ENCODE data around the gene DYNC1I2.
"Not testable (repeated sequence)": the region's sequence is repeated elsewhere in the genome, so short reads cannot be mapped to it uniquely, and the experiment has no call there.

Gene DYNC1I2

DNA sequence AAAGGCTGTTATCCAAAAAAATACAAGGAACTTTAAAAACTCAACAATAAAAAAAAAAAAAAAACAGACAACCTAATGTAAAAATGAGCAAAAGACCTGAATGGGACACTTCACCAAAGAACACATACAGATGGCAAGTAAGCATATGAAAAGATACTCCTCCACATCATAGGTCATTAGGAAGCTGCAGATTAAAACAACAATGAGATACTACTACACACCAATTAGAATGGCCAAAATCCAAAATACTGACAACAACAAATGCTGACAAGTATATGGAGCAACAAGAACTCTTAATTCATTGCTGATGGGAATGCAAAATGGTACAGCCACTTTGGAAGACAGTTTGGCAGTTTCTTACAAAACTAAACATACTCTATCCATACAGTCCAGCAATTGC, 84.2 kb downstream of the DYNC1I2 start:
- DNase-seq (ENCODE audit: low read depth): no peak
- no peak overlapping the region for H3K4me3 ChIP-seq (ENCODE audit: control insufficient read depth, low read depth, low read length)
- TF ChIP-seq CTCF (conservative IDR thresholded peaks at IDR 0.05; ENCODE audit: control insufficient read depth, insufficient read depth, low read depth, low read length): no peak

- H3K4me3 ChIP-seq (ENCODE audit: control insufficient read depth, low read depth, low read length): no peak overlapping the region
- TF ChIP-seq CTCF (conservative IDR thresholded peaks at IDR 0.05; ENCODE audit: control insufficient read depth, insufficient read depth, low read depth, low read length): no peak
- no peak for DNase-seq (ENCODE audit: low read depth)
Measured at GRCh38 chr2:171772373-171772772, 85.1 kb downstream of the DYNC1I2 start.

- DNase-seq (ENCODE audit: low read depth); H3K4me3 ChIP-seq (ENCODE audit: control insufficient read depth, low read depth, low read length): not testable (repeated sequence)
Measured at GRCh38 chr2:171774581-171774980, 87.3 kb downstream of the DYNC1I2 start.

- no peak overlapping the region for H3K4me3 ChIP-seq (ENCODE audit: control insufficient read depth, low read depth, low read length)
- DNase-seq (ENCODE audit: low read depth): no peak
- TF ChIP-seq CTCF (conservative IDR thresholded peaks at IDR 0.05; ENCODE audit: control insufficient read depth, insufficient read depth, low read depth, low read length): no peak
Measured at GRCh38 chr2:171778515-171778914, 91.2 kb downstream of the DYNC1I2 start.

GRCh38 chr2:171785450-171785849, 98.2 kb downstream of the DYNC1I2 start:
- no peak overlapping the region for H3K4me3 ChIP-seq (ENCODE audit: control insufficient read depth, low read depth, low read length)
- no peak for DNase-seq (ENCODE audit: low read depth)
- TF ChIP-seq CTCF (conservative IDR thresholded peaks at IDR 0.05; ENCODE audit: control insufficient read depth, insufficient read depth, low read depth, low read length): no peak

DNA sequence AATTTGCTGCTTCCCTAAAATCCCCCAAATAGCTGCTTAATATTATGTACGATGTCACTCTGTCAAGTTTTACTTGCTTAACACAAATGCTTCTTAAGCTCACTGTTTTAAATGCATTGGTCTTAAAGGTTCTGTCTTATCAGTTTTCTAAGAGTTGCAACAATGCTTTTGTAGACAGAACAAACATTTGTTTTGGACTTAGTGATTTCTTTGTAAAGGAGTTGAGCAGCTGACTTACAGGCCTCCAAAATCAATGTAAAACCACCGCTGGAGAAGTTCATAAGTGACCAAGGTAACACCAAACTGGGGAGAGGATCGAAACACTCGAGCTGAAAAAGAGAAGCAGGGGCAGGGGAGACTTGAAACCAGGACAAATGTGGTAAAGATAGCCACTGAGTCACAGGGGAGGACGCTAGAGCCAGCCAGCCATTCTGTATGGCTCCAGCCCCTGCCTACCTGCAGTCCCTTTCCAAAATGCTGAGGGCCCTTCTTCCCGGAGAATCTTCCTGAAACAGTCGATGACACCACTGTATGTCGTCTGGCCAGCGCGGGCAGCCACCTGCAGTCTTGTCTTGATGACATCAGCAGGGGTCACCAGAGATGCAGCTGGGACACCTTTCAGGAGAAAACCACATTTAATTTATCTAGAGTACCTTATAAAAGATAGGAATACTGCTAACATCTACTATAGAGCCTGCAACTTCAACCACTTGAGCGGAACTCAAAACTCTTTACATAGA, 100.2 kb downstream of the DYNC1I2 start:
- no peak overlapping the region for H3K4me3 ChIP-seq (ENCODE audit: control insufficient read depth, low read depth, low read length)
- TF ChIP-seq CTCF (conservative IDR thresholded peaks at IDR 0.05; ENCODE audit: control insufficient read depth, insufficient read depth, low read depth, low read length): no peak
- DNase-seq (ENCODE audit: low read depth): no peak

DNA sequence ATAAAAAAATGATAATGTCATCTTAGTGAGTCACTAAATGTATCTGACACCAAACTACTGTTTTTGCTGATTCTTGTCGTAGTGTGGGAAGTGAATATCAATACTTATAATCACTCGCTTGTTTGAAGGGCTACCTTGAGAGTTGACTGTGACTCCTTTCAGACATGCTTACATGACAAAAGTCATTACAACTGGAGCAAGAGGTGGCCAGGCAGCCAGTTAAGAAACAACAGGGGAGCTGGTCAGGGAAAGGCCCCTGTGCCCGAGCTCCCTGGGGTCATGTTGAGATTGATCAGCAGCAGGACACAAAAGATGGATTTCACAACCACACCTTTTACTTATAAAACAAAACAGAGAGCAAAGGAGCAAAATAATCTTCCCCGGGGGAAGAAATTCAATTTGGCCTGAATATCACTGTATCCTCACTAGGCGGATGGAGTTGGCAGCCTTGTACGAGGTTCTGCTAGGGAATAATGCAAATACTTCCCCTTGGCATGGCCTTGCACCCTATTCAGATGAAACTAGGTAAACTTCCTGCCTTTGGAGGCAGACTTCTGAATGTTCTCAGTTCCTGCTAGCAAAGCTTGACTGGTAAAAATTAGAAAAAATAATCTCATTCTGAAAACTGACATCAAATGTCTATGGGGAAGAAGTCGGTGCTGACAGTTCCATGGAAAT, 101.2 kb downstream of the DYNC1I2 start:
- no peak for DNase-seq (ENCODE audit: low read depth)
- no peak for TF ChIP-seq CTCF (conservative IDR thresholded peaks at IDR 0.05; ENCODE audit: control insufficient read depth, insufficient read depth, low read depth, low read length)
- no peak overlapping the region for H3K4me3 ChIP-seq (ENCODE audit: control insufficient read depth, low read depth, low read length)

Measured in fibroblast of mammary gland (primary cell).